ENCODE results near the gene LACC1. TPM values are rescaled to one million over a fixed set of nuclear protein-coding genes. Genes with fewer than 3 reads are reported as not detected.
A peak's percentile ranks its signal among the peaks of the same experiment; 100 is the strongest.

Gene LACC1
- total RNA-seq, 1 experiment from 2014 or later: 3.4 TPM

DNA sequence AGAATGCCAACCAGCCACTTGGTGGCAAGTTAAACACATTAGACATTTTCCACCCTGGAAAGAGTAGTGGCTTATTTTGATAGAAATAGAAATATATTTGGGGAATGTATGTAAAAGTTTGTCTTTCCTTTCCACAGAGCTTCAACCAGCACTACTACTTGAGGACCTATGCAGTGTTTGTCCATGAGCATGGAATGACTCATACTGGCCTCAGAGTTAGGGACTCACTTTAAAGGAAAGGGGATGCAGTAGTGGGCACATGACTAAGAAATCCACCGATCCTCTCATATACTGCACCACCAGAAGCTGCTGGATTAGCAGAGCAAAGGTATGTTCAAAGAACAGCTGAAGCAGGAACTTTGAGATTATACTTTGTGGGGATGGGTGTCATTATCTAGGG lies 62.6 kb downstream of the LACC1 start:
- DNase-seq (ENCODE audit: low read depth): peak; percentile 16

Other genes starting within 250 kb of the LACC1 start
- gene ENOX1, start 92.9 kb upstream of the LACC1 start, total RNA-seq (2014; rRNA removed; shearing (Covaris generic)): 0.05 and 0.10 TPM in 2 replicates
- gene CCDC122, start 164 bp upstream of the LACC1 start, total RNA-seq (2014; rRNA removed; shearing (Covaris generic)): 4.0 and 6.6 TPM in 2 replicates